IMR-90 (cell line): ENCODE measurements around the gene TICAM1. TPM values are rescaled to one million over a fixed set of nuclear protein-coding genes. Genes with fewer than 3 reads are reported as not detected.
"Not testable (repeated sequence)": the region's sequence is repeated elsewhere in the genome, so short reads cannot be mapped to it uniquely, and the experiment has no call there.

Source experiments
- ATAC-seq: fragments of 200-7000 bp; cut with Tn5 transposase; 2 replicates; pipeline ENCODE4 v1.9.1; 2020; ENCODE audit warnings: low read depth, mild to moderate bottlenecking, moderate library complexity
- BruUV-seq: library from RNA; stranded (reverse); fragments of 400-500 nt; replicated peaks from 2 replicates; lab custom pipeline; 2021; lab: Mats Ljungman, UMichigan
- CTCF ChIA-PET: fragments of 300-600 bp; formaldehyde crosslinking; extraction: SDS; loops from one replicate; lab custom pipeline; 2021; ENCODE audit warnings: antibody characterized with exemption; lab: Yijun Ruan, JAX
- POLR2A ChIA-PET: fragments of 300-600 bp; sonication (Branson Sonifier 250); formaldehyde crosslinking; loops from one replicate; lab custom pipeline; 2022; ENCODE audit warnings: antibody characterized with exemption; ENCODE audit not compliant: unreplicated experiment; lab: Charles Lee
- DNase-seq: peaks from one replicate; pipeline ENCODE4 v3.0.0; 2013
- H2AFZ ChIP-seq: replicated peaks from 2 replicates; pipeline ENCODE3; 2013; ENCODE audit warnings: low read length, mild to moderate bottlenecking; ENCODE audit not compliant: poor library complexity
- H2AK5ac ChIP-seq: 2 replicates; pipeline ENCODE4 v1.6.1; 2013; ENCODE audit warnings: low read depth, low read length, inconsistent platforms
- H2AK9ac ChIP-seq: replicated peaks from 2 replicates; pipeline ENCODE3; 2013; ENCODE audit warnings: mild to moderate bottlenecking, low read depth, low read length, moderate library complexity; ENCODE audit not compliant: poor library complexity
- H2BK120ac ChIP-seq: 2 replicates; pipeline ENCODE4 v1.6.1; 2013; ENCODE audit warnings: low read depth, low read length, inconsistent platforms
- H2BK15ac ChIP-seq: 3 replicates; pipeline ENCODE4 v1.6.1; 2013; ENCODE audit warnings: low read depth, low read length, inconsistent platforms
- H2BK20ac ChIP-seq: 2 replicates; pipeline ENCODE4 v1.6.1; 2013; ENCODE audit warnings: low read depth, mild to moderate bottlenecking, inconsistent platforms, low read length, moderate library complexity
- H2BK5ac ChIP-seq: 2 replicates; pipeline ENCODE4 v1.6.1; 2013; ENCODE audit warnings: mild to moderate bottlenecking, low read depth, low read length, inconsistent platforms; ENCODE audit not compliant: poor library complexity, severe bottlenecking
- H3K14ac ChIP-seq: replicated peaks from 2 replicates; pipeline ENCODE4 v1.6.1; 2013; ENCODE audit warnings: low read depth, low read length, inconsistent platforms
- H3K18ac ChIP-seq: 2 replicates; pipeline ENCODE4 v1.6.1; 2013; ENCODE audit warnings: low read depth, low read length, control low read depth
- H3K23ac ChIP-seq: 2 replicates; pipeline ENCODE4 v1.6.1; 2013; ENCODE audit warnings: low read depth, low read length, inconsistent platforms
- H3K27ac ChIP-seq: 2 replicates; pipeline ENCODE4 v1.5.1; 2013; ENCODE audit warnings: mild to moderate bottlenecking, control low read depth, low read length; ENCODE audit not compliant: insufficient read depth
- H3K27me3 ChIP-seq: 2 replicates; pipeline ENCODE4 v1.6.1; 2013; ENCODE audit warnings: low read length; ENCODE audit not compliant: control insufficient read depth, insufficient read depth
- H3K36me3 ChIP-seq: 2 replicates; pipeline ENCODE4 v1.6.1; 2013; ENCODE audit warnings: low read length, mixed read lengths; ENCODE audit not compliant: control insufficient read depth, insufficient read depth
- H3K4ac ChIP-seq: 2 replicates; pipeline ENCODE4 v1.6.1; 2013; ENCODE audit warnings: low read depth, low read length, inconsistent platforms
- H3K4me1 ChIP-seq: 2 replicates; pipeline ENCODE4 v1.6.1; 2013; ENCODE audit warnings: low read length, mixed read lengths; ENCODE audit not compliant: control insufficient read depth, insufficient read depth
- H3K4me2 ChIP-seq: 2 replicates; pipeline ENCODE4 v1.6.1; 2013; ENCODE audit warnings: low read depth, mild to moderate bottlenecking, control low read depth, low read length, moderate library complexity
- H3K4me3 ChIP-seq: 2 replicates; pipeline ENCODE4 v1.5.1; 2013; ENCODE audit warnings: low read depth, mild to moderate bottlenecking, control low read depth, low read length, moderate library complexity; ENCODE audit not compliant: insufficient read depth
- H3K56ac ChIP-seq: 2 replicates; pipeline ENCODE4 v1.6.1; 2013; ENCODE audit warnings: low read length, inconsistent platforms; ENCODE audit not compliant: insufficient read depth; ENCODE audit errors: extremely low read depth
- H3K79me1 ChIP-seq, 2 experiments: 2 replicates each; pipeline ENCODE4 v1.6.1; 2013; ENCODE audit warnings: low read length in 2 of 2, inconsistent platforms in 1 of 2, low read depth in 1 of 2
- H3K9ac ChIP-seq: 2 replicates; pipeline ENCODE4 v1.6.1; 2013; ENCODE audit warnings: low read depth, low read length, control low read depth
- H3K9me1 ChIP-seq: 2 replicates; pipeline ENCODE4 v1.6.1; 2013; ENCODE audit warnings: low read length, inconsistent platforms; ENCODE audit not compliant: insufficient read depth
- H3K9me3 ChIP-seq: 2 replicates; pipeline ENCODE4 v1.6.1; 2013; ENCODE audit warnings: low read length; ENCODE audit not compliant: control insufficient read depth, insufficient read depth
- H4K20me1 ChIP-seq: 2 replicates; pipeline ENCODE4 v1.6.1; 2013; ENCODE audit warnings: low read length, inconsistent platforms; ENCODE audit not compliant: insufficient read depth
- H4K5ac ChIP-seq: 2 replicates; pipeline ENCODE4 v1.6.1; 2013; ENCODE audit warnings: mild to moderate bottlenecking, low read depth, low read length, control low read depth
- H4K8ac ChIP-seq, 2 experiments: 2 replicates each; pipeline ENCODE4 v1.6.1; 2013; ENCODE audit warnings: low read depth in 2 of 2, low read length in 2 of 2, control low read depth in 1 of 2, inconsistent platforms in 1 of 2
- H4K91ac ChIP-seq: 2 replicates; pipeline ENCODE4 v1.6.1; 2013; ENCODE audit warnings: low read depth, low read length, inconsistent platforms; ENCODE audit not compliant: insufficient read depth
- CEBPB ChIP-seq: IDR thresholded peaks from 2 replicates; pipeline ENCODE4 v1.6.1; 2012; ENCODE audit warnings: low read depth, low read length, improper control_type of control experiment
- MXI1 ChIP-seq: IDR thresholded peaks from 2 replicates; pipeline ENCODE4 v1.6.1; 2012; ENCODE audit warnings: low read depth, mild to moderate bottlenecking, low read length, moderate library complexity, borderline replicate concordance
- RAD21 ChIP-seq: IDR thresholded peaks from 2 replicates; pipeline ENCODE4 v1.6.1; 2012; ENCODE audit warnings: low read length, improper control_type of control experiment
- RCOR1 ChIP-seq: IDR thresholded peaks from 2 replicates; pipeline ENCODE4 v1.6.1; 2012; ENCODE audit warnings: mild to moderate bottlenecking, low read length, improper control_type of control experiment; ENCODE audit not compliant: insufficient replicate concordance
- WGBS, 2 experiments: methylation state at CpG; one replicate each; pipeline versions ENCODE4 v1.1.5 to v1.1.7; 2013; ENCODE audit warnings: missing lambda C conversion rate in 2 of 2; ENCODE audit not compliant: insufficient read length in 1 of 2; ENCODE audit errors: extremely low coverage in 2 of 2; 5-methylcytosine and 5-hydroxymethylcytosine counted together
- dilution Hi-C: fragments of 300-500 bp; cut with HindIII; formaldehyde crosslinking; loops from one replicate; pipeline ENCODE4 v1.14.3; 2018; ENCODE audit warnings: low sequenced_read_pairs; ENCODE audit not compliant: unreplicated experiment
- in situ Hi-C: fragments of 300-500 bp; cut with MboI; formaldehyde crosslinking; loops from 3 replicates; pipeline ENCODE4 v1.14.3; 2019; ENCODE audit warnings: low sequenced_read_pairs, inconsistent platforms, mixed read lengths
- intact Hi-C: fragments of 100-400 bp; cut with micrococcal nuclease; formaldehyde crosslinking; loops from 2 replicates; pipeline ENCODE4 v1.10.0; 2022
- polyA plus RNA-seq, 3 experiments: library from polyadenylated mRNA; depleted of rRNA; stranded (reverse); fragments of >200 nt; gene quantifications; 2 replicates each; pipeline ENCODE4 v1.2.3, GENCODE V29; 2012; ENCODE audit warnings: low replicate concordance in 1 of 3
- total RNA-seq: library from RNA; depleted of rRNA; stranded (reverse); fragments of >200 nt; gene quantifications from 2 replicates; pipeline ENCODE4 v1.2.3, GENCODE V29; 2012
- TF ChIP-seq, protein P1 (sequence below): fragments of 150-350 bp; IDR thresholded peaks from 2 replicates; pipeline ENCODE4 v1.6.1; 2017; ENCODE audit warnings: mild to moderate bottlenecking, antibody characterized with exemption, low read length, low read depth

TICAM1 gene
- total and polyA plus RNA-seq, 2 of the 4 experiments (the other 2 are of a cell fraction): 0.90 to 9.2 TPM

DNA sequence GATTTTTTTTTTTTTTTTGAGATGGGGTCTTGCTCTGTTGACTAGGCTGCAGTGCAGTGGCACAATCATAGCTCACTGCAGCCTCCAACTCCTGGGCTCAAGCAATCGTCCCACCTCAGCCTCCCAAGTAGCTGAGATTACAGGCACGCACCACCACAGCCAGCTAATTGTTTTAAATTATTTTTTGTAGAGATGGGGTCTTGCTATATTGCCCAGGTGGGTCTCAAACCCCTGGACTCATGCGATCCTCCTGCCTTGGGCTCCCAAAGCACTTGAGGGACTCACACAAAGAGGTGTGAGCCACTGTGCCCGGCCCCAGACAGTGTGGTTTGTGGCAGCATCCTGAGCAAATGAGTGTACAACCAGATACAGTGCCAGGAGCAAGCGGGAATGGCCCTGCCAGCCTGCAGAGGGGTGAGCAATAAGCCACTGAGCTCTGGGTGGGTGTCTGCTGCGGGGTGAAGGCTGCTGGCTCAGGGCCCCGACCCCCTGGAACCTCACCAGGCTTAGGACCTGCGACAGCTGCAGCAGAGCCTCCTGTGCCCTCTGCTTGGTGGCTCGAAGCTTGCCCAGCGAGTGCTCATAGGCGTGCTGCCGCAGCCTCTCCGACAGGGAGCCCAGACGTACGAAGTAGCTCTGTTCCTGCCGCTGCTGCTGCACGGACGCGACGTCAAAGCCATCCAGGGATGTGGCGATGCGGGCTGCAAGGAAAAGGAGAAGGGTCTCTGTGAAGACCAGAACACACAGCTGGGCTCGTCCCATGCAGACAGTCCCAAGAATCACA is 15.9 kb upstream of the TICAM1 start:
- no peak overlapping the region for H4K91ac ChIP-seq
- peaks cover 13 to 49% of the 10 kb centered on the region in 2 experiments; a peak in 3 of 4 replicates for H3K79me1 ChIP-seq
- no peak overlapping the region for H2BK5ac ChIP-seq
- H3K56ac ChIP-seq: no peak overlapping the region
- H2BK120ac ChIP-seq: no peak overlapping the region
- H3K14ac ChIP-seq: no peak overlapping the region
- no peak for TF ChIP-seq MXI1
- no peak for TF ChIP-seq RCOR1
- TF ChIP-seq, protein P1, sequence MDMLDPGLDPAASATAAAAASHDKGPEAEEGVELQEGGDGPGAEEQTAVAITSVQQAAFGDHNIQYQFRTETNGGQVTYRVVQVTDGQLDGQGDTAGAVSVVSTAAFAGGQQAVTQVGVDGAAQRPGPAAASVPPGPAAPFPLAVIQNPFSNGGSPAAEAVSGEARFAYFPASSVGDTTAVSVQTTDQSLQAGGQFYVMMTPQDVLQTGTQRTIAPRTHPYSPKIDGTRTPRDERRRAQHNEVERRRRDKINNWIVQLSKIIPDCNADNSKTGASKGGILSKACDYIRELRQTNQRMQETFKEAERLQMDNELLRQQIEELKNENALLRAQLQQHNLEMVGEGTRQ: no peak
- TF ChIP-seq RAD21: no peak
- no peak for TF ChIP-seq CEBPB
- H2AK9ac ChIP-seq: no peak overlapping the region
- ATAC-seq (no peak), DNase-seq (no peak)
- no peak overlapping the region for H3K9ac ChIP-seq
- H3K27ac ChIP-seq: no peak overlapping the region
- H3K9me3 ChIP-seq: no peaks in the 10 kb centered on the region
- in situ Hi-C loops (no loop called here), dilution Hi-C loops (no loop called here), intact Hi-C loops (no loop called here)
- POLR2A ChIA-PET: interaction anchor here (1.1 kb wide), 1 partner anchor 65 kb away, joined by 4 read pairs; no protein-coding TSS in a partner anchor
- no peak overlapping the region for H4K8ac ChIP-seq
- H2BK20ac ChIP-seq: no peak overlapping the region
- no peak overlapping the region for H3K4ac ChIP-seq
- H2BK15ac ChIP-seq: no peak overlapping the region; the same call in 2 of the 3 replicates
- BruUV-seq: no TSS peak
- no peak overlapping the region for H3K18ac ChIP-seq
- peaks cover 17% of the 10 kb centered on the region; the same call in 1 of the 2 replicates for H4K20me1 ChIP-seq
- peaks cover 6% of the 10 kb centered on the region for H3K4me1 ChIP-seq
- no peak overlapping the region for H3K23ac ChIP-seq
- no peak overlapping the region for H4K5ac ChIP-seq
- no peak overlapping the region; the same call in 1 of the 2 replicates for H2AK5ac ChIP-seq
- CTCF ChIA-PET: interaction anchor here (2.3 kb wide), 1 partner anchor 38 kb away, joined by 10 read pairs; no protein-coding TSS in a partner anchor
- peak overlapping the region; percentile 58 for H2AFZ ChIP-seq
- H3K4me3 ChIP-seq: no peak overlapping the region
- no peaks in the 10 kb centered on the region for H3K27me3 ChIP-seq
- peaks cover 6% of the 10 kb centered on the region for H3K9me1 ChIP-seq
- no peak overlapping the region for H3K4me2 ChIP-seq
- 98% methylated on average over 7 of the region's 23 CpGs; no CpG with 5 or more reads in 1 of the 2 experiments for WGBS, 2 experiments
- peaks cover 62% of the 10 kb centered on the region for H3K36me3 ChIP-seq

DNA sequence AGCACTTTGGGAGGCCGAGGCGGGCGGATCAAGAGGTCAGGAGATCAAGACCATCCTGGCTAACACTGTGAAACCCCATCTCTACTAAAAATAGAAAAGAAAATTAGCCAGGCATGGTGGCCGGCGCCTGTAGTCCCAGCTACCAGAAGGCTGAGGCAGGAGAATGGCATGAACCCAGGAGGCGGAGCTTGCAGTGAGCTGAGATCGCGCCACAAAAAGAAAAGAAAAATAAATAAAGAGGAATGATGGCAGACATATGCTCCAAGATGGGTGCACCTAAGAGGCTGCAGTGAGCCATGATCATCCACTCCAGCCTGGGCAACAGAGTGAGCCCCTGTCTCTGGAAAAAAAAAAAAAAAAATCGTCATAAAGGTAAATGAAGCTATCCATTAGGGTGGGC is 14.5 kb upstream of the TICAM1 start:
- Histone ChIP-seq H3K36me3 (peaks cover 59% of the 10 kb centered on the region), H3K23ac (peak overlapping the region; percentile 71; the same call in 1 of the 2 replicates), H2BK120ac (peak overlapping the region; percentile 49; the same call in 1 of the 2 replicates), H2BK5ac (peak overlapping the region; percentile 38), H3K4ac (peak overlapping the region; percentile 81; the same call in 1 of the 2 replicates), H2BK20ac (peak overlapping the region; percentile 80; the same call in 1 of the 2 replicates), H3K79me1 (peaks cover 18 to 43% of the 10 kb centered on the region in 2 experiments), H2AK5ac (0 out of 2 replicates have a peak overlapping the region, but pooled peaks have one; percentile 11), H4K20me1 (peaks cover 11% of the 10 kb centered on the region; the same call in 1 of the 2 replicates)
- peak; percentile 78 for ATAC-seq
- H3K56ac ChIP-seq, H4K8ac ChIP-seq, H4K91ac ChIP-seq, H3K9me3 ChIP-seq, H3K27ac ChIP-seq, H4K5ac ChIP-seq, H3K4me2 ChIP-seq, H3K18ac ChIP-seq, BruUV-seq, H3K4me1 ChIP-seq, intact Hi-C loops, in situ Hi-C loops, H3K14ac ChIP-seq, H3K4me3 ChIP-seq, dilution Hi-C loops, H3K9me1 ChIP-seq, H2BK15ac ChIP-seq, H2AFZ ChIP-seq, H2AK9ac ChIP-seq, H3K27me3 ChIP-seq, H3K9ac ChIP-seq: not testable (repeated sequence)
- 40% methylated on average over 1 of the region's 9 CpGs; no CpG with 5 or more reads in 1 of the 2 experiments for WGBS, 2 experiments
- peak; percentile 74 for DNase-seq
- POLR2A ChIA-PET: interaction anchor here (0.6 kb wide), 1 partner anchor 123 kb away, joined by 3 read pairs; the partner anchor contains the start of gene KDM4B
- CTCF ChIA-PET: interaction anchor here (2.3 kb wide), 1 partner anchor 36 kb away, joined by 10 read pairs; no protein-coding TSS in a partner anchor
